ENCODE data around the gene KCNJ10.

The KCNJ10 gene

GRCh38 chr1:159994896-159995295 is 75.1 kb downstream of the KCNJ10 start:
- no peak for TF ChIP-seq CTCF (IDR thresholded peaks at IDR 0.05; ENCODE audit: low read depth, low read length, missing control alignments)
- no peak for DNase-seq (ENCODE audit: extremely low read depth, low read depth)
- H3K4me3 ChIP-seq (replicated peaks; ENCODE audit: low read depth, low read length) = no peak overlapping the region

- TF ChIP-seq CTCF (IDR thresholded peaks at IDR 0.05; ENCODE audit: low read depth, low read length, missing control alignments) = no peak
- DNase-seq (ENCODE audit: extremely low read depth, low read depth) = no peak
- H3K4me3 ChIP-seq (replicated peaks; ENCODE audit: low read depth, low read length) = no peak overlapping the region
Measured at GRCh38 chr1:159993911-159994310, 76.0 kb downstream of the KCNJ10 start.

GRCh38 chr1:159992161-159992560 is 77.8 kb downstream of the KCNJ10 start:
- no peak for DNase-seq (ENCODE audit: extremely low read depth, low read depth)
- no peak overlapping the region for H3K4me3 ChIP-seq (replicated peaks; ENCODE audit: low read depth, low read length)
- TF ChIP-seq CTCF (IDR thresholded peaks at IDR 0.05; ENCODE audit: low read depth, low read length, missing control alignments) = no peak

DNA sequence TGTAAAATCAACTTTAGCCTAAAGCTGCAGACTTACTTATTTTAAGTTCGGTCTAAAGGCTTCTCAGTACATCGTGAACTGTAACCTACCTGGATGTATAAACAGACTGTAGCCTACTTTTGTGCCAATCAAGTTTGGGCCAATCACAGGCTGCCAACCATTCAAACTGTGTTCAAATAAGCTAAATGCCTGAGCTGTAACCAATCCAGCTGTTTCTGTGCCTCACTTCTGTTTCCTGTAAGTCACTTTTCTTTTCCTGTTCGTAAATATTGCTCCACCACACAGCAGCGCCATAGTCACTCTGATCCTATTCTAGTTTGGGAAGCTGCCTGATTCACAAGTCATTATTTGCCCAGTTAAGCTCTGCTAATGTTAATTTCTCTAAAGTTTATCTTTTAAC is 78.4 kb downstream of the KCNJ10 start:
- no peak overlapping the region for H3K4me3 ChIP-seq (replicated peaks; ENCODE audit: low read depth, low read length)
- DNase-seq (ENCODE audit: extremely low read depth, low read depth) = no peak
- no peak for TF ChIP-seq CTCF (IDR thresholded peaks at IDR 0.05; ENCODE audit: low read depth, low read length, missing control alignments)

DNA sequence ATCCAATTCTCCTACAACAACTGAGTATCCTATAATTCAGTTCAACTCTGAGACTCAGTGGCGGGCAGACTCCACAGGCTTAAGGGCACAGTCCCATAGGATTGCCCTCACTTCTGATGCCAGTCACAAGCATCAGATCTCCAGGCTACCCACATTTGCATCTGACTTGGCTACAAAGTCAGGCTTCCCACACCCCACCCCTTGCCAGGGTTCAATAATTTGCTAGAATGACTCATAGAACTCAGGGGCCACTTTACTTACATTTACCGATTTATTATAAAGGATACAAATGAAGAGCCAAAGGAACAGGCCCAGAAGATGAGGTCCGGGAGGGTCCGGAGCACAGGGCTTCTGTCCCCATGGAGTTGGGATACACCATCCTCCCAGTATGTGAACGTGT is 80.0 kb downstream of the KCNJ10 start:
- H3K4me3 ChIP-seq (replicated peaks; ENCODE audit: low read depth, low read length) = no peak overlapping the region
- DNase-seq (ENCODE audit: extremely low read depth, low read depth) = no peak
- no peak for TF ChIP-seq CTCF (IDR thresholded peaks at IDR 0.05; ENCODE audit: low read depth, low read length, missing control alignments)

DNA sequence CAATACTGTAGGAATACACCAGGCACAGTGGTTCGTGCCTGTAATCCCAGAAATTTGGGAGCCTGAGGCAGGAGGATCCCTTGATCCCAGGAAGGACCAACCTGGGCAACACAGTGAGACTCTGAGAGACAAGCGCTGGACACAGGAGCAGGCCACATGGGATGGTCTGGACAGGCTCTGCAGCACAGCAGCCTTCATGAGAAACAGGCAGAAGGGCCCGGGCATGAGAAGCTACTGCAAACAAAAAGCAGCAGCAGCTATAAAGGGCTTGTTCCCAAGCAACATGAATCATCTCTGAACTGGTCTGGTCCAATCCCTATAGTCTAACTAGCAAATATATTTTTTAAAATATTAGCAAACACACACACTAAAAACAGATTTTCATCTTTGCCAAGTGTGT is 80.4 kb downstream of the KCNJ10 start:
- no peak for DNase-seq (ENCODE audit: extremely low read depth, low read depth)
- no peak overlapping the region for H3K4me3 ChIP-seq (replicated peaks; ENCODE audit: low read depth, low read length)
- TF ChIP-seq CTCF (IDR thresholded peaks at IDR 0.05; ENCODE audit: low read depth, low read length, missing control alignments) = no peak

GRCh38 chr1:159988006-159988405 is 82.0 kb downstream of the KCNJ10 start:
- TF ChIP-seq CTCF (IDR thresholded peaks at IDR 0.05; ENCODE audit: low read depth, low read length, missing control alignments) = no peak
- no peak for DNase-seq (ENCODE audit: extremely low read depth, low read depth)
- no peak overlapping the region for H3K4me3 ChIP-seq (replicated peaks; ENCODE audit: low read depth, low read length)

All from HFF-Myc (cell line).